H9 (cell line): Measurements from ENCODE around the gene ZBTB48. TPM values are rescaled to one million over a fixed set of nuclear protein-coding genes. Genes with fewer than 3 reads are reported as not detected.

Experiments used
- DNase-seq: peaks from one replicate; pipeline ENCODE4 v3.0.0-alpha.2; 2017
- H2AFZ ChIP-seq: one replicate; pipeline ENCODE4 v1.6.1; 2013; ENCODE audit warnings: mild to moderate bottlenecking, low read length, control low read depth, moderate library complexity
- H2AK5ac ChIP-seq: 2 replicates; pipeline ENCODE4 v1.6.1; 2013; ENCODE audit warnings: low read length, control low read depth, mixed read lengths; ENCODE audit not compliant: insufficient read length
- H2BK120ac ChIP-seq: one replicate; pipeline ENCODE4 v1.6.1; 2013; ENCODE audit warnings: low read depth, mild to moderate bottlenecking, low read length, control low read depth, inconsistent platforms; ENCODE audit not compliant: poor library complexity, severe bottlenecking
- H2BK12ac ChIP-seq: 2 replicates; pipeline ENCODE4 v1.6.1; 2013; ENCODE audit warnings: low read length, control low read depth, mixed read lengths, low read depth; ENCODE audit not compliant: insufficient read length
- H2BK15ac ChIP-seq: 2 replicates; pipeline ENCODE4 v1.6.1; 2013; ENCODE audit warnings: low read depth, low read length, control low read depth
- H2BK20ac ChIP-seq: one replicate; pipeline ENCODE4 v1.6.1; 2013; ENCODE audit warnings: low read depth, mild to moderate bottlenecking, low read length, control low read depth, inconsistent platforms; ENCODE audit not compliant: poor library complexity, severe bottlenecking
- H2BK5ac ChIP-seq: 2 replicates; pipeline ENCODE4 v1.6.1; 2013; ENCODE audit warnings: low read length, control low read depth, mixed read lengths; ENCODE audit not compliant: insufficient read length
- H3K14ac ChIP-seq: 2 replicates; pipeline ENCODE4 v1.6.1; 2013; ENCODE audit warnings: low read length, control low read depth; ENCODE audit not compliant: insufficient read depth
- H3K18ac ChIP-seq: 2 replicates; pipeline ENCODE4 v1.6.1; 2013; ENCODE audit warnings: low read depth, mild to moderate bottlenecking, mixed read lengths, low read length, control low read depth; ENCODE audit not compliant: insufficient read length
- H3K23ac ChIP-seq: 2 replicates; pipeline ENCODE4 v1.6.1; 2013; ENCODE audit warnings: low read length, control low read depth, mixed read lengths, low read depth; ENCODE audit not compliant: insufficient read length
- H3K23me2 ChIP-seq: 2 replicates; pipeline ENCODE4 v1.6.1; 2013; ENCODE audit warnings: low read depth, mild to moderate bottlenecking, mixed read lengths, low read length, control low read depth; ENCODE audit not compliant: insufficient read length, poor library complexity, severe bottlenecking
- H3K27ac ChIP-seq: 2 replicates; pipeline ENCODE4 v1.5.1; 2013; ENCODE audit warnings: low read length, control low read depth, mixed read lengths, low read depth; ENCODE audit not compliant: insufficient read length
- H3K27me3 ChIP-seq: 2 replicates; pipeline ENCODE4 v1.6.1; 2013; ENCODE audit warnings: low read length, control low read depth, inconsistent platforms; ENCODE audit not compliant: insufficient read depth
- H3K4ac ChIP-seq: 2 replicates; pipeline ENCODE4 v1.6.1; 2013; ENCODE audit warnings: low read depth, mild to moderate bottlenecking, control low read depth, inconsistent platforms, low read length, moderate library complexity
- H3K4me1 ChIP-seq: 2 replicates; pipeline ENCODE4 v1.6.1; 2013; ENCODE audit warnings: low read length, control low read depth, inconsistent platforms; ENCODE audit not compliant: insufficient read depth
- H3K4me2 ChIP-seq: 2 replicates; pipeline ENCODE4 v1.6.1; 2013; ENCODE audit warnings: low read length, control low read depth, mixed read lengths; ENCODE audit not compliant: insufficient read length, insufficient read depth
- H3K56ac ChIP-seq: 2 replicates; pipeline ENCODE4 v1.6.1; 2013; ENCODE audit warnings: low read depth, mild to moderate bottlenecking, mixed read lengths, low read length, control low read depth; ENCODE audit not compliant: insufficient read length
- H3K79me1 ChIP-seq: 2 replicates; pipeline ENCODE4 v1.6.1; 2013; ENCODE audit warnings: low read depth, mild to moderate bottlenecking, moderate library complexity, low read length, control low read depth, inconsistent platforms; ENCODE audit not compliant: insufficient read depth, poor library complexity, severe bottlenecking
- H3K79me2 ChIP-seq: 2 replicates; pipeline ENCODE4 v1.6.1; 2013; ENCODE audit warnings: low read length, control low read depth, inconsistent platforms; ENCODE audit not compliant: insufficient read depth
- H3K9ac ChIP-seq: 2 replicates; pipeline ENCODE4 v1.6.1; 2013; ENCODE audit warnings: low read length, control low read depth, mixed read lengths; ENCODE audit not compliant: insufficient read length; ENCODE audit errors: extremely low read depth
- H3K9me3 ChIP-seq: one replicate; pipeline ENCODE4 v1.6.1; 2013; ENCODE audit warnings: low read depth, low read length, inconsistent platforms; ENCODE audit not compliant: control insufficient read depth
- H3T11ph ChIP-seq: one replicate; pipeline ENCODE4 v1.6.1; 2013; ENCODE audit warnings: mild to moderate bottlenecking, low read length, control low read depth, inconsistent platforms
- H4K20me1 ChIP-seq: one replicate; pipeline ENCODE4 v1.6.1; 2013; ENCODE audit not compliant: control insufficient read depth, insufficient read length, insufficient read depth
- H4K5ac ChIP-seq: 2 replicates; pipeline ENCODE4 v1.6.1; 2013; ENCODE audit warnings: low read depth, mild to moderate bottlenecking, mixed read lengths, low read length, control low read depth; ENCODE audit not compliant: insufficient read length
- H4K8ac ChIP-seq: replicated peaks from 2 replicates; pipeline ENCODE4 v1.6.1; 2013; ENCODE audit warnings: low read length, control low read depth, mixed read lengths, low read depth; ENCODE audit not compliant: insufficient read length
- H4K91ac ChIP-seq: 2 replicates; pipeline ENCODE4 v1.6.1; 2013; ENCODE audit warnings: low read depth, mild to moderate bottlenecking, moderate library complexity, mixed read lengths, low read length, control low read depth; ENCODE audit not compliant: insufficient read length
- H3K27ac Mint-ChIP-seq, 3 experiments: 2 replicates in 2 of 3; 3 replicates in 1 of 3; pipeline ENCODE4 v1.8.0; 2020 to 2021; ENCODE audit warnings: mixed read lengths in 3 of 3, mild to moderate bottlenecking in 1 of 3, moderate library complexity in 1 of 3
- H3K27me3 Mint-ChIP-seq: 2 replicates; pipeline ENCODE4 v1.8.0; 2021; ENCODE audit warnings: low read depth, mild to moderate bottlenecking, moderate library complexity, mixed read lengths
- H3K36me3 Mint-ChIP-seq, 3 experiments: 2 replicates in 2 of 3; 3 replicates in 1 of 3; pipeline ENCODE4 v1.8.0; 2020 to 2021; ENCODE audit warnings: low read depth in 3 of 3, mixed read lengths in 3 of 3; ENCODE audit not compliant: insufficient read depth in 1 of 3
- H3K4me1 Mint-ChIP-seq, 2 experiments: 2 replicates each; pipeline ENCODE4 v1.8.0; 2020; ENCODE audit warnings: mixed read lengths in 2 of 2
- H3K4me3 Mint-ChIP-seq, 2 experiments: 2 replicates in 1 of 2; 3 replicates in 1 of 2; pipeline ENCODE4 v1.8.0; 2020 to 2021; ENCODE audit warnings: mild to moderate bottlenecking in 2 of 2, mixed read lengths in 2 of 2, moderate library complexity in 1 of 2
- H3K9me3 Mint-ChIP-seq, 2 experiments: 2 replicates in 1 of 2; 3 replicates in 1 of 2; pipeline ENCODE4 v1.8.0; 2020; ENCODE audit warnings: mild to moderate bottlenecking in 2 of 2, mixed read lengths in 2 of 2, moderate library complexity in 1 of 2
- CTCF ChIP-seq: fragments of 200-600 bp; sonication (generic); conservative IDR thresholded peaks from 3 replicates; pipeline ENCODE4 v1.8.0; 2021; ENCODE audit warnings: antibody characterized with exemption, mild to moderate bottlenecking
- WGBS: extraction: QIAGEN DNeasy Blood & Tissue Kit; methylation state at CpG from one replicate; pipeline ENCODE4 v1.1.7; 2013; ENCODE audit warnings: missing lambda C conversion rate, low lambda C conversion rate, mixed read lengths; ENCODE audit not compliant: insufficient read length; ENCODE audit errors: extremely low coverage; 5-methylcytosine and 5-hydroxymethylcytosine counted together
- total RNA-seq: library from RNA; stranded (reverse); gene quantifications from 2 replicates; pipeline ENCODE4 v1.2.1, GENCODE V29; 2021

ZBTB48 gene
- total RNA-seq, 1 experiment from 2014 or later = 33.2 TPM

- no peak overlapping the region for H4K8ac ChIP-seq
- peaks cover 32 to 79% (median 73%) of the 10 kb centered on the region in 3 experiments for H3K36me3 Mint-ChIP-seq
- peaks cover 5% of the 10 kb centered on the region for H3K23me2 ChIP-seq
- no peak overlapping the region for H3K4ac ChIP-seq
- H2BK12ac ChIP-seq = no peak overlapping the region
- no peaks in the 10 kb centered on the region for H3K9me3 ChIP-seq
- H3T11ph ChIP-seq = no peak overlapping the region
- H3K27me3 ChIP-seq = no peaks in the 10 kb centered on the region
- no peak overlapping the region for H3K27ac ChIP-seq
- WGBS = no CpG with 5 or more reads among the region's 14 CpGs
- no peak overlapping the region for H2BK20ac ChIP-seq
- peaks cover 4% of the 10 kb centered on the region; the same call in 1 of the 2 replicates for H3K79me2 ChIP-seq
- no peak overlapping the region for H4K5ac ChIP-seq
- H2BK15ac ChIP-seq = no peak overlapping the region
- H3K18ac ChIP-seq = no peak overlapping the region
- no peaks in the 10 kb centered on the region for H3K27me3 Mint-ChIP-seq
- DNase-seq = no peak
- no peak overlapping the region for H2BK120ac ChIP-seq
- no peak overlapping the region for H3K4me3 Mint-ChIP-seq
- no peak overlapping the region for H3K23ac ChIP-seq
- no peak overlapping the region for H3K56ac ChIP-seq
- peaks cover 2% of the 10 kb centered on the region for H4K20me1 ChIP-seq
- no peak for TF ChIP-seq CTCF
- no peaks in the 10 kb centered on the region for H3K9me3 Mint-ChIP-seq
- H3K14ac ChIP-seq = no peak overlapping the region
- H3K4me1 ChIP-seq = no peaks in the 10 kb centered on the region
- H3K4me1 Mint-ChIP-seq = peaks cover 12 to 23% of the 10 kb centered on the region in 2 experiments
- peak overlapping the region in 2 of 3 experiments; percentile 34 to 85; a peak in 3 of 7 replicates for H3K27ac Mint-ChIP-seq
- no peak overlapping the region for H2BK5ac ChIP-seq
- no peak overlapping the region for H3K9ac ChIP-seq
- no peak overlapping the region for H2AFZ ChIP-seq
- peaks cover 9% of the 10 kb centered on the region for H3K79me1 ChIP-seq
- no peak overlapping the region for H3K4me2 ChIP-seq
- H2AK5ac ChIP-seq = no peak overlapping the region
- H4K91ac ChIP-seq = no peak overlapping the region
Measured at GRCh38 chr1:6623269-6623965, 43.6 kb downstream of the ZBTB48 start.
